ENCODE measurements around the gene PLCH2. TPM values are rescaled to one million over a fixed set of nuclear protein-coding genes. Genes with fewer than 3 reads are reported as not detected.
"Not testable (repeated sequence)": the region's sequence is repeated elsewhere in the genome, so short reads cannot be mapped to it uniquely, and the experiment has no call there.

PLCH2 gene
- total RNA-seq, 1 donor from 2014 or later: under 0.01 TPM

DNA sequence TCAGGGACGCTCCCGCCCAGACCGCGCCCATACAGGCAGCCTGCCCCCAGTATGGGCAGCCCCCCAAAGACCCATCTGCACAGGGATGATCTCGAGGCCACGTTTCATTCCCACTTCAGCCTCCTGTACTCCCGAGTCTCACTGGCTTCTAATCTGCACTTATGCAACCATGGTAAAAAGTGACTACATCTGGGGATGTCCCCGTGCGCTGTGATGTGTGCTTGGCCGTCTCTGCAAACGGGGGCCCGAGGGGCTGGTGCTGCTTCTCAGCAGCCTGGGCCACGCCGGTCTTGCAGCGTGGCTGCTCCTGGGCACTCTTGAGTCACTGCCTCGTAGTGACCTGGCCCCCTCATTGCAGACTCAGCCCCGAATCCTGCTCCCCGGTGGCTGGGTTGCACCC lies 17.4 kb upstream of the PLCH2 start:
- Histone ChIP-seq H3K27ac (ENCODE audit: low read depth, low read length) (no peak overlapping the region), H3K27me3 (ENCODE audit: control insufficient read depth in 3 of 3, insufficient read depth in 3 of 3, low read length in 3 of 3) (peaks cover 14 to 63% (median 43%) of the 10 kb centered on the region in 3 donors), H3K4me1 (ENCODE audit: control insufficient read depth in 3 of 3, insufficient read depth in 3 of 3, low read length in 3 of 3) (peaks cover 0 to 21% (median 16%) of the 10 kb centered on the region in 3 donors), H3K9me3 (ENCODE audit: control insufficient read depth in 3 of 3, low read length in 3 of 3) (no peaks in the 10 kb centered on the region), H3K9ac (ENCODE audit: low read depth in 1 of 3, low read length in 3 of 3) (no peak overlapping the region), H3K4me3 (ENCODE audit: low read length in 3 of 3) (no peak overlapping the region), H3K36me3 (ENCODE audit: control insufficient read depth in 3 of 3, insufficient read depth in 3 of 3, low read length in 3 of 3) (no peaks in the 10 kb centered on the region)

DNA sequence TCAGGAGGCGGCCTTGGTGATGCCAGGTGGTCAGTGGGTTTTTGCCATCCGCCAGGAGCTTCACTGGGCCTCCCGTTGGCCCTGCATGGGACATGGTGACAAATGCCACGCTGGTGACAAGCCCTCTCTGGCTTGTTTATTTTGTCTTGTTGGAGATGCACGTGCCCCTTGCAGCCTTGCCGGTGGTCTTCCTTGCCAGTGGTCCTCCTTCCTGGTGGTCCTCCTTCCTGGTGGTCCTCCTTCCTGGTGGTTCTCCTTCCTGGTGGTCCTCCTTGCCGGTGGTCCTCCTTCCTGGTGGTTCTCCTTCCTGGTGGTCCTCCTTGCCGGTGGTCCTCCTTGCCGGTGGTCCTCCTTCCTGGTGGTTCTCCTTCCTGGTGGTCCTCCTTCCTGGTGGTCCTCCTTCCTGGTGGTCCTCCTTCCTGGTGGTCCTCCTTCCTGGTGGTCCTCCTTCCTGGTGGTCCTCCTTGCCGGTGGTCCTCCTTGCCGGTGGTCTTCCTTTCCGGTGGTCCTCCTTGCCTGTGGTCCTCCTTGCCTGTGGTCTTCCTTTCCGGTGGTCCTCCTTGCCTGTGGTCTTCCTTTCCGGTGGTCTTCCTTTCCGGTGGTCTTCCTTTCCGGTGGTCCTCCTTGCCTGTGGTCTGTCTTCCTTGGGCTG lies 16.9 kb upstream of the PLCH2 start:
- H3K4me3 ChIP-seq (ENCODE audit: low read length in 3 of 3); H3K9me3 ChIP-seq (ENCODE audit: control insufficient read depth in 3 of 3, low read length in 3 of 3); H3K27ac ChIP-seq (ENCODE audit: low read depth, low read length); H3K36me3 ChIP-seq (ENCODE audit: control insufficient read depth in 3 of 3, insufficient read depth in 3 of 3, low read length in 3 of 3); H3K9ac ChIP-seq (ENCODE audit: low read depth in 1 of 3, low read length in 3 of 3): not testable (repeated sequence)
- H3K27me3 ChIP-seq (ENCODE audit: control insufficient read depth in 3 of 3, insufficient read depth in 3 of 3, low read length in 3 of 3): peaks cover 20 to 64% (median 44%) of the 10 kb centered on the region in 3 donors
- peaks cover 0 to 21% (median 16%) of the 10 kb centered on the region in 3 donors for H3K4me1 ChIP-seq (ENCODE audit: control insufficient read depth in 3 of 3, insufficient read depth in 3 of 3, low read length in 3 of 3)

DNA sequence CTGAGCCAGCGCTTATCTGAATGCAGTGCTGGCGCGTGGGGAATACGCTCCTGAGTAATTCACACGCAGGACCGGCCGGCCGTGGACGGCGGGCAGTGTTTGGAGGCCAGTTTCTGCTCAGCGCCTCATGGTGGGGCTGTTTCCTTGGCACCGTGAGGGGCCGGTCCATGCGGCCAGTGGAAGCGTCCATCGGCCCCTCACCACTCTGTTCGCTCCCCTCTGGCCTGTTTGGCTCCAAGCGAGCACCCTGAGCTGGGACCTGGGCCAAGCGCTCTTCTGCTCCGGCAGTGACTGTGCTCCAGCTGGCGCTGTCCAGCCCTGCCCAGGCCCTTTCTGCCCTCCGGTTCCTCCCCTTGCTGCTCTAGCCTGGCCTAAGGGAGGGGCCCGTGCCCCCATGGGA lies 16.3 kb upstream of the PLCH2 start:
- H3K9ac ChIP-seq (ENCODE audit: low read depth in 1 of 3, low read length in 3 of 3): no peak overlapping the region
- H3K27ac ChIP-seq (ENCODE audit: low read depth, low read length): no peak overlapping the region
- H3K4me1 ChIP-seq (ENCODE audit: control insufficient read depth in 3 of 3, insufficient read depth in 3 of 3, low read length in 3 of 3): peaks cover 0 to 21% (median 16%) of the 10 kb centered on the region in 3 donors
- H3K27me3 ChIP-seq (ENCODE audit: control insufficient read depth in 3 of 3, insufficient read depth in 3 of 3, low read length in 3 of 3): peaks cover 25 to 64% (median 44%) of the 10 kb centered on the region in 3 donors
- H3K9me3 ChIP-seq (ENCODE audit: control insufficient read depth in 3 of 3, low read length in 3 of 3): no peaks in the 10 kb centered on the region
- H3K4me3 ChIP-seq (ENCODE audit: low read length in 3 of 3): no peak overlapping the region
- no peaks in the 10 kb centered on the region for H3K36me3 ChIP-seq (ENCODE audit: control insufficient read depth in 3 of 3, insufficient read depth in 3 of 3, low read length in 3 of 3)

DNA sequence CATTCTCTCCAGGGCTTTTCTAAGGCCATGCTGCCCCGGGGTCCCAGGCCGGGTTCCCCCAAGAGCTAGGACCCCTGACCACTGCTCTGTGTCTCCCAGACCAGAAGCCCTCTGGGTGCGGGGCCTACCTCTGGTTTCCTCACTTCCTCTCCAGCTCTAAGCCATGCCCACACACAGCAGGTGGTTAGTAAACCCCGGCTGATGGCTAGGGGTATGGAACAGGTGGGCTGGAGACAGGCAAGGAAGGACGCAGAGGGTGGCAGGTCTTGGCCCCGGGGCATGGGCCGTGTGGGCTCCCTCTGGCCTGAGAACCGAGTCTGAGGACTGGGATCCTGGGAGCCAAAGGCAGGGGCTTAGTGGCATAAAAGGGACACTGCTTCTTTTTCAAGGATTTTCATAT lies 15.9 kb upstream of the PLCH2 start:
- Histone ChIP-seq H3K4me3 (ENCODE audit: low read length in 3 of 3) (no peak overlapping the region), H3K4me1 (ENCODE audit: control insufficient read depth in 3 of 3, insufficient read depth in 3 of 3, low read length in 3 of 3) (peaks cover 0 to 21% (median 16%) of the 10 kb centered on the region in 3 donors), H3K27me3 (ENCODE audit: control insufficient read depth in 3 of 3, insufficient read depth in 3 of 3, low read length in 3 of 3) (peaks cover 29 to 68% (median 48%) of the 10 kb centered on the region in 3 donors), H3K9ac (ENCODE audit: low read depth in 1 of 3, low read length in 3 of 3) (no peak overlapping the region), H3K9me3 (ENCODE audit: control insufficient read depth in 3 of 3, low read length in 3 of 3) (no peaks in the 10 kb centered on the region), H3K27ac (ENCODE audit: low read depth, low read length) (no peak overlapping the region), H3K36me3 (ENCODE audit: control insufficient read depth in 3 of 3, insufficient read depth in 3 of 3, low read length in 3 of 3) (no peaks in the 10 kb centered on the region)

DNA sequence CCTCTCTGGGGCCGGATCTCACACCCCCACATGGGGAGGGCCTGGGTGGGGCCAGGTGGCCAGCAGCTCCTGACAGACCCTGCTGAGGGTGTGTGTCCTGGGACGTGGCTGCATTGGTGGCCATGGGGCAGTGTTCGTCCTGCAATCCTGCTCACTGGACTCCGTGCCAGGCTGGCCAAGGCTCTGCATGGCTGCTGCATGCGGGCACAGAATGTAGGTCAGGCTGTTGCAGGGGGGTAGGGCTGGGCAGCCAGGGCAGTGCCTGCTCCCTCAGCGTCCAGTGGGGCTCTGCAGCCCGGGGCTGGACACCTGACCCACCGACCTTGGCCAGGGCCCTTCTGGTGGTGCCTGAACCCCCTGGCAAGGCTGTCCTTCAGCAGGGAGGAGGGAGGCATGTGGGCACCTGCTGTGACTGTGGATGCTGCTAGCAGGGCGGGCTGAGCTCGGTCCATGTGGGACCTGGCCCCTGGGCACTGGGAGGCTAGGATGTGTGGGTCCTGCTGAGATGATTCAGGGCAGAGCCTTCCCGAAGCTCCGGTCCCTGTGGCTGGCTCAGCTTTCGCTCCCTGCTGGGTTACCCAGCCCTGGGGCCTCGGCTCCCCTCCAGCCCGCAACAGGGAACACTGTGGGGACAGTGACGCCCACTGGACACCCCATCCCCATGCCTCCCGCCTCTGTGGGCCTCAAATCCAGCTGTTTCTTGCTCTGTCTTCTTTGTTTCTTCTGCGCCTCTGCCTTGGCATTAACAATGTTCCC lies 14.9 kb upstream of the PLCH2 start:
- Histone ChIP-seq H3K9ac (ENCODE audit: low read depth in 1 of 3, low read length in 3 of 3) (no peak overlapping the region), H3K27ac (ENCODE audit: low read depth, low read length) (no peak overlapping the region), H3K4me1 (ENCODE audit: control insufficient read depth in 3 of 3, insufficient read depth in 3 of 3, low read length in 3 of 3) (peaks cover 0 to 21% (median 16%) of the 10 kb centered on the region in 3 donors), H3K27me3 (ENCODE audit: control insufficient read depth in 3 of 3, insufficient read depth in 3 of 3, low read length in 3 of 3) (peaks cover 37 to 78% (median 52%) of the 10 kb centered on the region in 3 donors), H3K4me3 (ENCODE audit: low read length in 3 of 3) (no peak overlapping the region), H3K36me3 (ENCODE audit: control insufficient read depth in 3 of 3, insufficient read depth in 3 of 3, low read length in 3 of 3) (no peaks in the 10 kb centered on the region), H3K9me3 (ENCODE audit: control insufficient read depth in 3 of 3, low read length in 3 of 3) (no peaks in the 10 kb centered on the region)

DNA sequence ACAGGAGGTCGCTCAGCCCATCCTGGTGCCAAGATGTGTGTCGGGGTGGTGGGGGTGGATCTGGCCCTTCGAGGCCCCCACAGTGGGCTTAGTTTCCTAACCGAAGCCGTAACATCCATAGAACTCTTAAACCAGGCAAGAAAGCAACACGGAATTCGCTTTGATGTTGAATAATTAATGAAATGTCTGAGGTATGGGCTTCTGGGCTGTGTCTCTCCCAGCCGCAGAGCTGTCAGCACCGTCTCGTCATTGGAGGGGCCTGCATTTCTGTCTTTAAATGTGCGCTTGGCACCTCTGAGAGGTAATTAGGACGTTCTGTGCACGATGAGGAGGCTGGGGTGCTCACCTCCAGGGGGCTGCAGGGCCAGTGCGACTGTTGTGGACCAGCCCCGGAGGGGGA lies 13.3 kb upstream of the PLCH2 start:
- Histone ChIP-seq H3K4me3 (ENCODE audit: low read length in 3 of 3) (no peak overlapping the region), H3K9ac (ENCODE audit: low read depth in 1 of 3, low read length in 3 of 3) (no peak overlapping the region), H3K27ac (ENCODE audit: low read depth, low read length) (no peak overlapping the region), H3K27me3 (ENCODE audit: control insufficient read depth in 3 of 3, insufficient read depth in 3 of 3, low read length in 3 of 3) (peaks cover 48 to 83% (median 67%) of the 10 kb centered on the region in 3 donors), H3K9me3 (ENCODE audit: control insufficient read depth in 3 of 3, low read length in 3 of 3) (no peaks in the 10 kb centered on the region), H3K36me3 (ENCODE audit: control insufficient read depth in 3 of 3, insufficient read depth in 3 of 3, low read length in 3 of 3) (no peaks in the 10 kb centered on the region), H3K4me1 (ENCODE audit: control insufficient read depth in 3 of 3, insufficient read depth in 3 of 3, low read length in 3 of 3) (peaks cover 0 to 21% (median 16%) of the 10 kb centered on the region in 3 donors)

DNA sequence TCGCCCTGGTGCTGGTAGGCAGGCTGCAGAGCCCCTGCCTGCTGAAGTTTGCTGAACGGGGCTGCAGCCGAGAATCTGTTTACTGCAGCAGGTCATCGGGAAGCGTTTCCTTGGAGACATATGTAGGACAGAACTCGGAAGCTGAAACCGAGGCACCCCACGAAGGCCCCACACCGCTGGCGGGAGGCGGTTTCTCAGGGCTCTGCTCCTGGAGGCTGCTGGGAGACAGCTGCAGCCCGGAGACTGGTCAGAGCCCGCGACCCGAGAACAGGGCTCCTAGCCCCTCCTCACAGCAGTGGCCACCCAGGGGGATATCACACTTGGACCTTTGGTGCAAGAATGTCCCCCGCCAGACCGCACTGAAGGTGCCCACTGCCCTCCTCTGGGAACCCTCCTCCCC lies 12.7 kb upstream of the PLCH2 start:
- Histone ChIP-seq H3K9ac (ENCODE audit: low read depth in 1 of 3, low read length in 3 of 3) (no peak overlapping the region), H3K4me1 (ENCODE audit: control insufficient read depth in 3 of 3, insufficient read depth in 3 of 3, low read length in 3 of 3) (peaks cover 0 to 21% (median 16%) of the 10 kb centered on the region in 3 donors), H3K27me3 (ENCODE audit: control insufficient read depth in 3 of 3, insufficient read depth in 3 of 3, low read length in 3 of 3) (peaks cover 54 to 89% (median 73%) of the 10 kb centered on the region in 3 donors), H3K27ac (ENCODE audit: low read depth, low read length) (no peak overlapping the region), H3K4me3 (ENCODE audit: low read length in 3 of 3) (no peak overlapping the region), H3K9me3 (ENCODE audit: control insufficient read depth in 3 of 3, low read length in 3 of 3) (no peaks in the 10 kb centered on the region), H3K36me3 (ENCODE audit: control insufficient read depth in 3 of 3, insufficient read depth in 3 of 3, low read length in 3 of 3) (no peaks in the 10 kb centered on the region)

DNA sequence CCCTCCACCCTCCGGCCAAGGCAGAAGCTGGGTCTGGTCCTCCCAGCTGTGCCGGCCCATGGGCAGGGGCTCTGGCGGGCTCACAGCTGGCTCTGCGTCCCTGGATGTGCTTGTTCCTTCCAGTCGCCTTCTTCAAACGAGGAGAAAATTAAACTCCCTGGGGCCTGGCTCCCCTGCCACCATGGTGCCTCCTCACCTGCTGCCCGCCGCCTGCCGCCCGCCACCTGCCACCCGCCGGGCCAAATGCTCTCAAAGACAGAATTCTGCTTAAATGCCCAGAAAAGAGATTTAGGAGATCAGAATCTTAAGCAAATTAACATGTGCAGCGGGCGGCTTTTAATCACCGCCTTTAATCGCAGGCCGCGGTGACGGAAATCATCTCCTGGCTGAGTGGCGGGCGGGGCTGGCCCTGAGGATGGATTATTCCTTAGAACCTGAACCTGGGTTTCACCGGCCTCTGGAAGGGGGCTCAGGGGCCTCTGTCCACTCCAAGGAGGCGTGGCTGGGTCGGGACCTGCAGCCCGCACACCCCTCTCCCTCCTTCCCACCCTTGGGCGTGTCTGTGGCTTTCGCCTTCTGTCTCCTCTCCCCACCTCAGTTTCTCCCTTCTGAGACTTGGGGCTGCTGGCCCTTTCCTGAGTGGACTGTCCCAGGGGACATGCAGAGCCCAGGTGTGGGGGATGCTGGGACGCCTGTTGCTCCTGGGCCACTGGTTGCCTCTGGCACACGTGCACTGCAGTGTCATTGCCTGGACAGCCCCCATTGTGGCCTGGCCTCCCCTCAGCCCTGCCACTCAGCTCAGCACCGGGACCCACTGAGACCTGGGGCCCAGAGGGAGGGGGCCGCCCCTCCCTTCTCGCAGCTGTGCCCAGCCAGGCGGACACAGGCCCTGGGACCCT lies 10.5 kb upstream of the PLCH2 start:
- Histone ChIP-seq H3K4me3 (ENCODE audit: low read length in 3 of 3) (no peak overlapping the region), H3K27ac (ENCODE audit: low read depth, low read length) (no peak overlapping the region), H3K36me3 (ENCODE audit: control insufficient read depth in 3 of 3, insufficient read depth in 3 of 3, low read length in 3 of 3) (no peaks in the 10 kb centered on the region), H3K27me3 (ENCODE audit: control insufficient read depth in 3 of 3, insufficient read depth in 3 of 3, low read length in 3 of 3) (peaks cover 68 to 91% (median 83%) of the 10 kb centered on the region in 3 donors), H3K9ac (ENCODE audit: low read depth in 1 of 3, low read length in 3 of 3) (no peak overlapping the region), H3K4me1 (ENCODE audit: control insufficient read depth in 3 of 3, insufficient read depth in 3 of 3, low read length in 3 of 3) (peaks cover 0 to 11% (median 10%) of the 10 kb centered on the region in 3 donors), H3K9me3 (ENCODE audit: control insufficient read depth in 3 of 3, low read length in 3 of 3) (no peaks in the 10 kb centered on the region)

DNA sequence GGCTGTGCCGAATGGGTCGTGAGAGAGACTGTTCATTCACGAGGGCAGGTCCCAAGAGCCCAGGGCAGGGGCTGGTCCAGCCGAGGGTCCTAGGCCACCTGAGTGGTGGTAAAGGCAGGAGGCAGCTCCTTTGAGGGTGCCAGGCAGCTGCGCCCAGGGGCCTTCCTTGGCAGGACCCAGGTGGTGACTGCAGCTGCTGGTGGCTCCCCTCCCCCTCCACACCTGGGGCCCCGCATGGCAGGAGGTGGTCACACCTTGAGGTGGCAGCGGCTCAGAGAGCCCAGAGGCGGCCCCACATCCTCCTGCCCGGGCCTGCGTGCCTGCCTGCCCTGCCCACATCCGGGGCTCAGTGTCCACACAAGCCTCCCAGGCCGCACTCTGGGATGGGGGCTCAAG lies 9.8 kb upstream of the PLCH2 start:
- peaks cover 0 to 5% (median 4%) of the 10 kb centered on the region in 3 donors for H3K4me1 ChIP-seq (ENCODE audit: control insufficient read depth in 3 of 3, insufficient read depth in 3 of 3, low read length in 3 of 3)
- no peaks in the 10 kb centered on the region for H3K9me3 ChIP-seq (ENCODE audit: control insufficient read depth in 3 of 3, low read length in 3 of 3)
- H3K27me3 ChIP-seq (ENCODE audit: control insufficient read depth in 3 of 3, insufficient read depth in 3 of 3, low read length in 3 of 3): peaks cover 71 to 91% (median 82%) of the 10 kb centered on the region in 3 donors
- H3K9ac ChIP-seq (ENCODE audit: low read depth in 1 of 3, low read length in 3 of 3): no peak overlapping the region
- H3K4me3 ChIP-seq (ENCODE audit: low read length in 3 of 3): no peak overlapping the region
- H3K27ac ChIP-seq (ENCODE audit: low read depth, low read length): no peak overlapping the region
- no peaks in the 10 kb centered on the region for H3K36me3 ChIP-seq (ENCODE audit: control insufficient read depth in 3 of 3, insufficient read depth in 3 of 3, low read length in 3 of 3)

Data from skeletal muscle tissue (tissue), 4 donors.